ENCODE measurements around the gene OR4F15.
A peak's percentile ranks its signal among the peaks of the same experiment; 100 is the strongest.
"Not testable (repeated sequence)": the region's sequence is repeated elsewhere in the genome, so short reads cannot be mapped to it uniquely, and the experiment has no call there.

OR4F15 gene, protein sequence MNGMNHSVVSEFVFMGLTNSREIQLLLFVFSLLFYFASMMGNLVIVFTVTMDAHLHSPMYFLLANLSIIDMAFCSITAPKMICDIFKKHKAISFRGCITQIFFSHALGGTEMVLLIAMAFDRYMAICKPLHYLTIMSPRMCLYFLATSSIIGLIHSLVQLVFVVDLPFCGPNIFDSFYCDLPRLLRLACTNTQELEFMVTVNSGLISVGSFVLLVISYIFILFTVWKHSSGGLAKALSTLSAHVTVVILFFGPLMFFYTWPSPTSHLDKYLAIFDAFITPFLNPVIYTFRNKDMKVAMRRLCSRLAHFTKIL

DNA sequence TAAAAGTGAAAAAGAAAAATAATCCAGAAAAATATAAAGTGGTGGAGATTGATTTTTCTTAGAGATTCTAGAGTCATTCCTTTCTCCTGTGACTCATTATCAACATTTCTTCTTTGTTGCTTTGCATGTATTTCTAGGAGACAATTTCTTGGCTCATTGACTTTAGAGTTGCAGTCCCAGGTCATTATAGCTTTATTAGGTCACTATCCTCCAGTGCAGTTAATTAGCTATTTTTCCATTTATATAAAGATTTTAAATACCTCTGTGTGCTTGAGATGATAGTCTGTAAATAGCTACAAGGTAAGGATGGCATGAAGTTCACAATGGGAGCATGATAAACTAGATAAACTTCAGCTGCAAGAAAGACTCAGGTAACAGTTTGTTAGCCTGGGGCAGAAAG is at the start of gene OR4F15:
TSS of gene OR4F15 (plus strand) at position 301 of the 400 bp plus-strand sequence. CDS start 5,985 bp downstream, outside the sequence.
- no peak for DNase-seq (ENCODE audit: low read depth)

DNA sequence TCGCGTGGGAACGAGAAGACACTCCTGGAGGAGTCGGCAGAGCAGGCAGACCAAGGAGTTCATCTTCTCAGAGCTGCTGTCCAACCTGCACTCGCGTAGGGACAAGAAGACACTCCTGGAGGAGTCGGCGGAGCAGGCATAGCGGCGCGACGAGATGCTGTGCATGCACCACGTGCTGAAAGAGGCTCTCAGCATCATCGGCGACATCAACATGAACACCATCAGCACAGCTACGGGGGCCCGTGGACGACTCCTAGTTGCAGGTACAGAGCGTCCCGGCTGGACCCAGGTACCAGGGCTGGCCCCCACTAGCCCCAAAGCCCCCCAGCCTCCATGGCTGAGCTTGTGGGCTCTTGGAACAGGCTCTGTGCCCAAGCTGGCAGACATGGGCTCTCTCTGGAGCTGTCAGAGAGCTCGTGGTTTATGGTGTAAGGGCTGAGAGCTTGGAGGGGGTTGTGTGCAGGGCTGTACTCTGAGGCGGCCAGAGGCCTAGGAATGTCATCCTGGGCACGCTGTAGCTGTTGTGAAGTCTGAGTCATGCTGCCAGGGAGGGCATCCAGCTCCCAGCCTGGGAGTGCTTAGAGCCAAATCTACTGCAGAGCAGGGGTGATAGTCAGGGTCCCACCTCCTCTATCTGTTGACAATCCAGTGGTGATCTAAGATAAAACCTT is 47.2 kb upstream of the OR4F15 start:
- DNase-seq (ENCODE audit: low read depth) = not testable (repeated sequence)

DNA sequence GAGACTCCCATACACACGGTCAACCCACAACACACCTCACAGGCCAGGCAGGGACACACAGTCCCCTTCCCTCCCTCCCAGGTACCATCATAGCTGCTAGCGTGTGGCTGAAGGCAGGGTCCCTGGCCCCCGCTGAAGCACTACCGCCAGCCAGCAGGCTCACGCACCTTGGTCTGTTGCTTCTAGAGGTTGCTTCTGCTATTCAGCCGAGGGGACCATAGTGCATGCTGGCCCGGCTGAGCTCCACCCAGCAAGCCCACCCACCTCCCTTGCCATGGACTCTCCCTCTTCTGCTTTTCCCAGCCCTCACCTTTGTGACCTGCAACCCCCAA is 46.7 kb upstream of the OR4F15 start:
- not testable (repeated sequence) for DNase-seq (ENCODE audit: low read depth)

DNA sequence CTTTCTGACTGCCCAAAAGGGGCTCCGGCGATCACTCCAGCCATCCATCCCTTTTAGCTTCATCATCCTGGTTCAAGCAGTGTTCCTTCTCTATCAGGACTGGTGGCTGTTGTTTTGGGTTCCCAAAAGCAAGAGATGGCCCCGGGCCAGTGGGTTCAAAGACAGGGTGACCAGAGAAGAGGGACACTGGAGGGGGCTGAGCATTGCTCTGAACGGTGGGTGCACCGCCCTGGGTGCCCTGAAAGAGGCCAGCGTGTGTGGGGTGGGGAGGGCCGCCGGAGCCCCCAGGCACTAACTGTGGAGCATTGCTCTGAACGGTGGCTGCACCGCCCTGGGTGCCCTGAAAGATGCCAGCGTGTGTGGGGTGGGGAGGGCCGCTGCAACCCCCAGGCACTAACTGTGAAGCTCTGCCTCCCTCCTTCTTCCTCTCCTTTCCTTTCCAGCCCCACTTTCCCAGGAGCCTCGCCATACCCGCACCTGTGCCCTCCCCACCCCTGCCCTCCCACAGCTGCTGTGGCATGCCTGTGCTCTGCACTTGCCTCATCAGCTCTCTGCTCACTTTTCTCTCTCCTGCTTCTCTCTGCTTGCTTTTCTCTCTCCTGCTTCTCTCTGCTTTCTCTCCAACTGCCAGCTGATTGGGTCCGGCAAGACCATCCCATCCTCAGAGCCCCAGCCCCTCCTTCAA is 46.1 kb upstream of the OR4F15 start:
- no peak for DNase-seq (ENCODE audit: low read depth)

DNA sequence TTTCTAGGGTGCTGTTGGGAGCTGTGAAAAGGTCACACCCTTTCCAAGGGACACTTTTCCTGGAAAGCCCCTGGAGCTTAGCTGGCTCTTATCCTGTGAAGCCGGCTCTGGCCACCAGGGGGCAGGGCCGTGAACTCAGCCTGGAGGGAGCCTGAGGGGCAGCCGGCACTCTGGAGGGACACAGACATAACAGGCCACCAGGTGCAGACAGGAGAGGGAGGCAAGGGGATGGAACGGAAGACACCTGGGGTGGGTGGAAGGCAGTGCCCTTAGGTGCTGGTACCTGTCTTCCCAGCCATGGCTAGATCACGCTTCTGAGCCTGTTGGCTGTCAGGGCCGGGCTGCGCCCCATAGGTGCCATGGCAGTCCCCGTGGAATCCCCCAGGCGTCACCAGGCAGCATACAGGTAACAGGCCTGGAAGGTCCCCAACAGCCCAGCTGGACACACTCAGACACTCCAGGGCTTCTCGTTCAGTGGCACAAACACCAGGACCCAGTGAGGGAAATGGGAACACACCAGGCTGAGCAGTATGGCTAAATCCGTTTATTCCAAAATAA is 44.8 kb upstream of the OR4F15 start:
- DNase-seq (ENCODE audit: low read depth) = not testable (repeated sequence)

DNA sequence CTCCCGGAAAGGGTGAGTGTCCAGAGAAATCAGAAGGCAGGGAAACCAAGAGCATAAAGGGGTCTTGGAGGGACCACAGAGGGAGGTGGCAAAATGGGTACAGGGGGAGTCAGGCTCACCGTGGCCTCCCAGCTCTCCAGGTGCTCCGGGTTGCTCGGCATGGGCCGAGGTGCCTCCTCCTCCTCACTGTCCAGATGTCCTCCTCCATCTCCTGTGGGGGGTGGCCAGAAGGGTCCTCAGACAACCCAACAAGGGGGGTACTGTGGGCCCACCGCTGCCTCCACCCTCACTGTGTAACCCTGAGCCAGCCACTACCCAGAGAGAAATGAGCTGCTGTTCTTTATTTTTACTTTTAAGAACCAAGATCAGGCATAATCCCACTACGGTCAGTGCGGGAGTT is 39.1 kb upstream of the OR4F15 start:
- DNase-seq (ENCODE audit: low read depth) = no peak

DNA sequence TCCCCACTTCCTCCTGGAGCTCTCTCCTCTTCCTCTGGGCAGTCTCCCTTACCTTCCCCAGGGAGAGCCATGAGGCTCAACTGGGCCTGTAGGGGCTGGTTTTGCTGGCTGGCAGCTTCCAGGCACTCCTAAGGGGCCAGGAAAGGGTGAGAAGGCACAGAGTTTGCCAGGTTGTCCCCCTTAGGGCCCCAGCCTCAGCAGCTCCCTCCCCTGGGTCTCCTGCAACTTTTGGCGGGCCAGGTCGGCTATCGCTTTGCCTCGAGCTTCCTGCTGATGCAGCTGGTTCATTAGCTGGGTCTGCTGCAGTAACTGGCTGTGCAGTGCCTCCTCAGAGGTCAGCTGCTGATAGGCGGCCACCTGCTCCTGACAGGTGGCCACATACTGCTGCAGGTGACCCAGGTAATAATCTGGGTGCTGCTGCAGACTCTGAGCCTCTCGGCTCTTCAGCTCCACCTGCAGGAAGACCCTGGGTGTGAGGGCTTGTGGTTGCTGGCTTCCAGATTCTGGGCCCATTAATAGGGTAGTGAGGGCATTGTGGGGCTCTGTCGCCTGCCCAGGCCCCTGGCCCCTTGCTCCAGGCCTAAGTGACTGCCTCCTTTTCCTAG is 38.4 kb upstream of the OR4F15 start:
- DNase-seq (ENCODE audit: low read depth) = no peak

DNA sequence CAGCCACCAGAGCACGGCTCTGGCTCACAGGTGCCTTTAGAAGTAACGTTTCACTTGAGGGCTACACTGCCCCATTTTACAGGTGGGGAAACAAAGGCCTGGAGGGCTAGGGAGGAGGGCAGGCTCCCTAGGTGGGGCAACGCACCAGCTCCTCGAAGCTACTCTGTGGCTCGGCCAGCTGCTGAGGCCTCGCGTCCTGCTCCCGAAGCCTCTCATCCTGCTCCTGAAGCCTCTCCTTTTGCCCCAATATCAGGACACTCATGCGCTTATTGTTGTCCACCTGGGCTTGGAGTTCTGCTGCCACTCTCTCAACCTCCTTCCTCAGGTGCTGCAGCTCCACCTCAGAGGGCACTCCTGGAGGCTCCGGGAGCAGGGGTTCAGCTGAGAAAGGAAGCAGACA is 36.9 kb upstream of the OR4F15 start:
- DNase-seq (ENCODE audit: low read depth) = no peak

DNA sequence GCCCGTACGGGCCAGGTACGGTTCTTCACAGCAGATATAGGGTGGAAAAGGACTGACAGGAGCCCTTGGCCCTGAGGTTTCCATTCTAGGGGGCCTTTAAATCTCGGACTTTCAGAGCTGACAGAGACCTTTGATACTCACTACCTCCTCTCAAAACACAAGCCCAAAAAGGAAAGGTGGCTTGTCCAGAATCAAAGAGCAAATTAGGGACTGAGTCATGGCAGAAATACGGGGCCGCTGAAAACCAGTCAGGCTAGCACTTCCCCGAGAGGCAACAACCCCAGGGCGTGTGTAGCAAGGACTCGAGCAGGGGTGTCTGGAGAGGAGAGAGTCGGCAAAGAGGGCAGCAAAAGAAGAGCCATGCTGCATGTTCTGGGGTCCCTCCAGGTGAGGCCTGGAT is 33.4 kb upstream of the OR4F15 start:
- not testable (repeated sequence) for DNase-seq (ENCODE audit: low read depth)

DNA sequence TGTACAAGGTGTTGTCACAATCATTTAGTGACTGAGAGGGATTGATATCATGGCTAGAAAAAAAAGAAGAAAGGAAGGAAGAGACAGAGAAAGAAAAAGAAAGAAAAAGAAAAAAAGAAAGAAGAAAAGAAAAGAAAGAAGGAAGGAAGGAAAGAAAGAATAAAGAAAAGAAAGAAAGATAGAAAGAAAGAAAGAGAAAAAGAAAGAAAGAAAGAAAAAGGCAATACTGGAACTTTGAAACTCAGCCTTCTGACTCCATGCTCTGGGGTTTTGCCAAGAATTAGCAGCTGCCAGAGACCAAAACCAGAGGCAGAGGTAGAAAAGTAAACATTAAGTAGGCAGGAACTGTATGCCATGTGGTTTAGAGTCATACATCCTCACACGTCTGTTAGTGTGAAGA is 31.8 kb upstream of the OR4F15 start:
- peak; percentile 6 for DNase-seq (ENCODE audit: low read depth)

DNA sequence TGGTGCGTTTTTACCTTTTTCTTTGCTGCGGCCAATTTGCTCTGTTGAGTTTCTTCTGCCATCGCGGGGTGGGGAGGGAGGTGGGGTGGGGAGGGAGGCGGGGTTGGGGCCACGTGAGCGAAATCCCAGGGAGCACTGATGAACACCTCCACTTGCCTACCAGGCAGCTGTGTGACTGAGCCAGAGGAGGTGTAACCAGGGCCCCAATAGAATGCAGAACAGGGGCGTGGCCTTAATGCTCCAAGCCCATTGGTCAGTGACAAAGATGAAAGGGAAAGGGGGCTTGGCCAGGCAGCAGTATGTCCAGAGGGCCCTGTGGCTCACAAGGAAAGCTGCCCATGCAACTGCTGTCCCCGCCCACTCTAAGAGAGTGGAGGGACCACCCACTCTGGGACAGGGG is 30.1 kb upstream of the OR4F15 start:
- DNase-seq (ENCODE audit: low read depth) = no peak

DNA sequence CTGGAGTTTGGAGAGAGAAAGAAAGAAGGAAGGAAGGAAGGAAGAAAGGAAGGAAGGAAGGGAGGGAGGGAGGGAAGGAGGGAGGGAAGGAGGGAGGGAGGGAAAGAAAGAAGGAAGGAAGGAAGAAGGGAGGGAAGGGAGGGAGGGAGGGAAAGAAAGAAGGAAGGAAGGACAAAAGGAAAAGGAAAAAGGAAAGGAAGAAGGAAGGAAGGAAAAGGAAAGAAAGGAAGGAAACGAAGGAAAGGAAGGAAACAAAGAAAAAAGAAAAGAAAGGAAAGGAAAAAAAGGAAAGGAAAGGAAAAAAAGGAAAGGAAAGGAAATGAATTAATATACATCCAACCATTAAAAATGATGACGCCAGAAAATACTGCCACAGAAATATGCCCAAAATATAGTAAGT is 27.4 kb upstream of the OR4F15 start:
- DNase-seq (ENCODE audit: low read depth) = no peak

DNA sequence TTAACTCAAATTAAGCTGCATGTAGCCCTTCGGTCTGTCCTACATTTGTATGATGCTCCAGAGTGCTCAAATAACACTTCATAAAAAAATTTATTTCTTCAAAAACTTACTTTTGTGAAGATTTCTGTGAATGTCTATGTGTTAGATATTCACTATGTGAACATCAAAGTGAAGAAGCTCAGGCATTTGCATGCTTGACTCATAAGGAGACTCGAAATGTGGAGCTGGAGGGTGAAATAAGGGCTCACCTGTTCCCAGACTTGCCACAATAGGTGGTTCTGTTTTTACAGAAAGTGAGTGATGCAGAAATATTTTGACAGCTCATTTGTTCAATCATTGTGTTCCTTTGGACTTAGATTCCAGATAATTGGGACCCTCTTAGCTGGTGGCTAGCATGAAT is 25.6 kb upstream of the OR4F15 start:
- not testable (repeated sequence) for DNase-seq (ENCODE audit: low read depth)

DNA sequence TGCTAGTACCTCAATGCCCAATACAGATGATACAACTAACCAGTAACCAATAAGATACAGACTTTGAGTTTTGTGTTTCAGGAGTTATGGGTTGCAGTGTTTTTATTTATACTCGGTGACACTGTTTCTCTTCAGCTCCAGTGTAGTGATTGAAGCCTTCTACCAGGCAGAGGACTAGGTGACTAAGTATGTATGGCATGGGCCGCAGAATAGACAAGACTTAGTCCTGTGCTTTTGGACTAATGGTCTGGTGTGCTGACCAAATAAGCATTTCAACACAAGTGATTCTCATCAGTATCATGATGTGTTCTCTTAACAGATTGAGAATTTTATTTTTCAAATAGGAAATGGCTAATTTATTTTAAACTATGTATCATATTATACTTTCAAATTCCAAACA is 24.0 kb upstream of the OR4F15 start:
- not testable (repeated sequence) for DNase-seq (ENCODE audit: low read depth)

DNA sequence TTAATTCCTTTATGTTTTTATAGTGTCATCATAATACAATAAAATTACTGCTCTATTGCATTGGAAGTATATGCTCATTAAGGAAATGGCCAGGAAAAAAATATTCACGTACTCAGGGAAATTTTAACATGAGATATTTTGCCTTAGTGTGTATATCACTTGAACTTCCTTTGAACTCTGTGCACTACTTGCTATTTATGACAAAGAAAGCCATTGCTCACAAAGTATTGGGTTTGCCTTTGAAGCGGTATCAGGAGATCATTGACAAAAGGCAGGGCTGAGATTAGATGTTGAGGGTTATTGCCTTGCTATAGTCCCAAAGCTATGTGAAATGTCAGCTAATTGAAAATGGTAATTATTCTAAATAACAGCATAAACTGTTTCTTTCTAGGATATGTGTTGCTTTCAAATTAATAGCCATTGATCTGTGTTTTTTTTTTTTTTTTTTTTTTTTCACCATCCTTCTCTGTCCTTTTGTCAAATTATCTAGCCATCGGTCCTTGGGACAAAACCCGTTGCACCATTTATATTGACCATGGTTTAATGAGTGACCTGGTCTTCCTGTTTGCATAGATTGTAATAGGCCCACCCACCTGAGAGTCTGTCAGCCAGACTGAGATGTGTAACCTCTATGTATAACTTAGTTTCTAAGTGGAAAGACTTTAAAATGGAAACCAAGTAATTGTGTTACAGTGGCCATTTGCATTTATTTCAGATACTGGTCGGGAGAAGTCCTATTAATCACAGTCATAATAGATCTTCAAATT is 23.3 kb upstream of the OR4F15 start:
- not testable (repeated sequence) for DNase-seq (ENCODE audit: low read depth)

DNA sequence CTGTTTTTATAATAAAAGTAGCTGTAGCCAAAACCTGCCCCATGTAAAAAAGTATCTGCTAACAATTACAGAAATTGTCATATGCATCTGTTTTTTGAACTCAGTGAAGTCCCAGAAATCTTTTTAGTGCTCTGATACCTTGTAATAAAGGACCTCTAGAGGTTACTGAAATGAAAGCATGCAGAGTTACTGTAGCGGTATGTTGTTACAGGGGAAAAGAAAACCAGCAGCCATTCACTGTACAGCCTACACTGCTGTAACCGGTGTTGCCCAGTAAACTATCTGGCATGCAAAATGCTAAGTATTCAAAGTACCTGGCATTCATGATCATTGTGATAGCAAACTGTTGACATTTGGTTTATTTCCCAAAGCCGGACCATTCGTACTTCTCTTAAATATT is 21.3 kb upstream of the OR4F15 start:
- not testable (repeated sequence) for DNase-seq (ENCODE audit: low read depth)

DNA sequence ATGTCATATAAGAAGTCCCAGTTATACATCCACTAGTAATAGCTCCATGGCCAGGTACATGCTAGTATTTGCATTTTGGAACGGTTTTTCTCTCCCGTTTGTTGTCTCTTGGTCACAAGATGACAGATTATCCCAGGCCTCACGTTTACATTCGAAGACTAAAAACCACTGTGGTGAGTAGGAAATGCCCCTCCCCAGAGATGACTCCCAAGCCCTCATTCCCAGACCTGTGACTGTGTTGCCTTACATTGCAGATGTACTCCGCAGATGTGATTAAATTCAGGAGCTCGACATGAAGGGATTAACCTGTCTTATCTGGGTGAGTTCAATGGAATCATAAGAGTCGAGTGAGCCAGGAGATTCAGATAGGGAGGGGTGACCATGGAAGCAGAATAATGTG is 18.0 kb upstream of the OR4F15 start:
- peak; percentile 42 for DNase-seq (ENCODE audit: low read depth)

DNA sequence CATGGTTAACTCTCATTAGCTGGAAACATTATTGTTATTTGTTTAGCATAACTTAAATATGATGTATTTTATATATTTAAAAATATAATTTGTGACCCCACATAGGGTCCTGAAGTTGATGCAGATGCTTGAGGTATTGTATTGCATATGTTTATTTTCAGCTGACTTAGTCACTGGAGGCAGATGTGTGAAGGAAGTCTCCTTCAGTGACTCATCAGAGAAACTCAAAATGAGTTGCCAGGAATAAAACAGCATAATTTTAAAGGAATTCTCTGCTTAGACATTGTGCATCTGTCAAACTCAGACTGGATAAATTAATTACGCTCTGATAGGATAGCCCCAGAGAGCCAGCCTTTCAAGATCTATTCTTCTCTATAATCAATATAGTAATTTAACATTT is 16.5 kb upstream of the OR4F15 start:
- DNase-seq (ENCODE audit: low read depth) = peak; percentile 88

DNA sequence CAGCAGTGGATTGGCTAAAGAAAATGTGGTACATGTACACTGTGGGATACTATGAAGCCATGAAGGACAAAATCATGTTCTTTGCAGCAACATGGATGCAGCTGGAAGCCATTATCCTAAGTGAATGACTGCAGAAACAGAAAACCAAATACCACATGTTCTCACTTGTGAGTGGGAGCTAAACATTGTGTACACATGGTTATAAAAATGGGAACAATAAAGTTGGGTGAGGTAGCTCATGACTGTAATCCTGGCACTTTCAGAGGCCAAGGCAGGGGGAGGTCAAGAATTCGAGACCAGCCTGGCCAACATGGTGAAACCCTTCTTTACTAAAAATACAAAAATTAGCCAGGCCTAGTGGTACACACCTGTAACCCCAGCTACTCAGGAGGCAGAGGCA is 12.3 kb upstream of the OR4F15 start:
- no peak for DNase-seq (ENCODE audit: low read depth)

DNA sequence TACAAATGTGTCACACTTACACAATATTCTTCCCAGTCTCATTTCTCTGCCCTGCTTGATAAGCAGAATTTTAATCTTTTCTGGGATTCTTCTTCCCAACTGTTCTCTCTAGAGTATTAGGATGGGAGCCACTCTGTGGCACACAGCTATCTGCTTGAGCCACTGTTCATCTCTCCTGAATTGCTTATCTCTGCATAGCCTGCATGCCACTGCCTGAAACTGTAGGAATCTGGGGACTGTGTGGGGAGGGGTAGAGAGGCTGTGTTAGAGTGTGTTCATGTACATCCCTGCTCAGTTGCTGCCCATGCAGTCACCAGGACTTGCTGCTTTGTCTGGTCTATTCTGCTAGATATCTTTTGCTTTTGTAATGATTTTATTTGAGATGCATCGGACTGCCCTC is 11.0 kb upstream of the OR4F15 start:
- no peak for DNase-seq (ENCODE audit: low read depth)

DNA sequence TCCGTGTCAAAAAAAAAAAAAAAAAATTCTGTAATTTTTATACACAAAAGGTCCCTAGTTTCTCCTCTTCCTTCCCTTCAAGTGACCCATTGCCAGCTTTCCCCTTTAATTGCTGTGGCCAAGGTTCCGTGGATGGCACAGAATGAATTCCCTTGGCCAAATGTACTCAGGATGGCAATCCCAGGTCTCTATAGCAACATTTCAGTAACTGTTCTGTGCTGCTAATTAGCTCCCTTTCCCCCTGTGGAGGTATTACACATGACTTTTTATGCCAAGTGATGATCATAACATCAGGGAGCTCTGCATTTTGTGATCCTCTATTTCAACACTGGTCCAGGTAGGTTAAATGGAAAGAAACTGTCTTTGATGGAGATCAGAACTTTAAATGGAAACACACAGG is 8.8 kb upstream of the OR4F15 start, which contains the start of gene OR4F6:
TSS of gene OR4F6 (plus strand) at position 301 of the 400 bp plus-strand sequence. CDS start 2,211 bp downstream, outside the sequence.
- no peak for DNase-seq (ENCODE audit: low read depth)

DNA sequence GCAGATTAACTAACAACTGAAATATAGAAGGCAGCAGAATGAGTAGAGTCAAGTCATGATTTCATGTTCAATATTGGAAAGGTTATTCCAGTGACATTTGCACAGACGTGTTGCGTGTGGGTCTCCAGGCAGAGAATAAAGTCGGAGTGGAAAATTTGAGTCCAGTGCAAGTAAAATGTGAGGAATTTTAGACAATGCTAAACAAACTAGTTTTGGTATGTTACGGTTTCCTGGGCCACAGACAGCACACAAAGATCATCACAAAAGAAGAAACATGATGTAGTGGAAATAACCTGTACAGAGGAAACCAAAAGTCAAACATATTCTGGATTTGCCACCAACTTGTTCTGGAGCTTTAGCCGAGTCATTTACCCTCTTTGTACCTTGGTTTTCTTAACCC is 8.3 kb upstream of the OR4F15 start:
- DNase-seq (ENCODE audit: low read depth) = no peak

All from ELR (cell line).